ENCODE measurements around the gene METTL23. TPM values are rescaled to one million over a fixed set of nuclear protein-coding genes. Genes with fewer than 3 reads are reported as not detected.
"Not testable (repeated sequence)": the region's sequence is repeated elsewhere in the genome, so short reads cannot be mapped to it uniquely, and the experiment has no call there.

METTL23 gene
- polyA plus RNA-seq, 1 donor from 2014 or later, result 59.8 TPM

- TF ChIP-seq SMC3 (conservative IDR thresholded peaks at IDR 0.05; ENCODE audit: poor library complexity), result no peak
Observed at GRCh38 chr17:76737082-76737675, 10.5 kb downstream of the METTL23 start, which contains the start of gene SRSF2 (continued).

DNA sequence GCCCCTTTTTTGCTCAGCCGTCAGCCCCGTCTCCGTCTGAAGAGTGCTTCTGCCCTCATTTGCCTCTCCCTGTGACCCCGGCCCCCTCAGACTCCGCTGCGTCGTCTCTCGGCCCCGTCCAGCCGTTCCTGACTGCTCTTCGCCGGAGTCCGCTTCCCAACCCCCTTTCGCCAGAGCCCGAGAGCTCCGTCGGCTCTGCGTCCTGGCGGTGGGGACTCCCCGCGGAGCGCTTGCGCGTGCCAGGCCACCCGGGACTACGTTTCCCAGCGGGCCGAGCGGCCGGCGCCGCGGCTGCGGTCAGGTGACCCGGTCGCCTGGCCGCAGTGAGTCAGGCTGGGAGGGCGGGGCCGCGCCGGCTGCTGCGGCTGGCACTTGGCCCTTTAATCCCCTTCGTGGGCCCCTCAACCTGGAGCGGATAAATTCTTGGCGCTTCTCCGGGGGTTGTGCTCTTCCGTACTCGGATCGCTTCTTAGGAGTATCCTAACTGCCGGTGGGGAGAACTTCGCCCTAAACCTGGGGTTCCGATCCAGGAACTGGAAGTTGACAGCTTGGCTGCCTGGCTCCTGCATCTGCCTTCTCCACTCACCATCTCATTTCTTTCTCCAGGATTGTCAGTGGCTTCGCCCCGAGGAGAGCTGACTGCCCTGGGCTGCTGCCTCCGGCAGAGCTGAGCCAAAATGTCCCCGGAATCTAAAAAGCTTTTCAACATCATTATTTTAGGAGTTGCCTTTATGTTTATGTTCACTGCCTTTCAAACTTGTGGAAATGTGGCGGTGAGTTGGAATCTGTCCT lies 11.2 kb downstream of the METTL23 start, which contains the start of gene MFSD11:
TSS of gene MFSD11 (plus strand) at position 444 of the 792 bp plus-strand sequence. CDS start at position 678, 234 bp downstream.
- Histone ChIP-seq H3K9me2 (ENCODE audit: insufficient read depth, low read length) (no peaks in the 10 kb centered on the region), H3K9me3 (ENCODE audit: low read length) (no peaks in the 10 kb centered on the region), H3K27me3 (ENCODE audit: insufficient read depth, low read depth, low read length) (no peaks in the 10 kb centered on the region), H3K27ac (ENCODE audit: low read length) (peak within 1 kb of the TSS; percentile 98), H3K4me3 (ENCODE audit: low read length) (peak within 1 kb of the TSS; percentile 93), H3K36me3 (ENCODE audit: insufficient read depth, low read length) (peaks cover 7% of the 10 kb centered on the region), H3F3A (ENCODE audit: insufficient read depth, low read length, poor library complexity, severe bottlenecking) (peaks cover 2% of the 10 kb centered on the region), H3K9ac (ENCODE audit: low read length) (peak within 1 kb of the TSS; percentile 96), H2AFZ (ENCODE audit: low read depth, low read length) (peak within 1 kb of the TSS; percentile 88), H4K20me1 (ENCODE audit: insufficient read depth) (peaks cover 7% of the 10 kb centered on the region), H3K79me2 (replicated peaks; ENCODE audit: insufficient read depth, low read length) (peaks cover 45% of the 10 kb centered on the region), H3K4me2 (ENCODE audit: low read length) (peak within 1 kb of the TSS; percentile 79)
- no peak for TF ChIP-seq TAF1 (IDR thresholded peaks at IDR 0.05; ENCODE audit: low read depth)
- peak; percentile 72 for TF ChIP-seq MXI1 (conservative IDR thresholded peaks at IDR 0.05; ENCODE audit: poor library complexity, severe bottlenecking)
- TF ChIP-seq SMC3 (conservative IDR thresholded peaks at IDR 0.05; ENCODE audit: poor library complexity), result peak; percentile 33
- TF ChIP-seq CTCF (IDR thresholded peaks at IDR 0.05; ENCODE audit: poor library complexity, severe bottlenecking), result peak; percentile 14
- no peak for TF ChIP-seq EP300 (conservative IDR thresholded peaks at IDR 0.05; ENCODE audit: poor library complexity, severe bottlenecking)
- TF ChIP-seq, protein P1, sequence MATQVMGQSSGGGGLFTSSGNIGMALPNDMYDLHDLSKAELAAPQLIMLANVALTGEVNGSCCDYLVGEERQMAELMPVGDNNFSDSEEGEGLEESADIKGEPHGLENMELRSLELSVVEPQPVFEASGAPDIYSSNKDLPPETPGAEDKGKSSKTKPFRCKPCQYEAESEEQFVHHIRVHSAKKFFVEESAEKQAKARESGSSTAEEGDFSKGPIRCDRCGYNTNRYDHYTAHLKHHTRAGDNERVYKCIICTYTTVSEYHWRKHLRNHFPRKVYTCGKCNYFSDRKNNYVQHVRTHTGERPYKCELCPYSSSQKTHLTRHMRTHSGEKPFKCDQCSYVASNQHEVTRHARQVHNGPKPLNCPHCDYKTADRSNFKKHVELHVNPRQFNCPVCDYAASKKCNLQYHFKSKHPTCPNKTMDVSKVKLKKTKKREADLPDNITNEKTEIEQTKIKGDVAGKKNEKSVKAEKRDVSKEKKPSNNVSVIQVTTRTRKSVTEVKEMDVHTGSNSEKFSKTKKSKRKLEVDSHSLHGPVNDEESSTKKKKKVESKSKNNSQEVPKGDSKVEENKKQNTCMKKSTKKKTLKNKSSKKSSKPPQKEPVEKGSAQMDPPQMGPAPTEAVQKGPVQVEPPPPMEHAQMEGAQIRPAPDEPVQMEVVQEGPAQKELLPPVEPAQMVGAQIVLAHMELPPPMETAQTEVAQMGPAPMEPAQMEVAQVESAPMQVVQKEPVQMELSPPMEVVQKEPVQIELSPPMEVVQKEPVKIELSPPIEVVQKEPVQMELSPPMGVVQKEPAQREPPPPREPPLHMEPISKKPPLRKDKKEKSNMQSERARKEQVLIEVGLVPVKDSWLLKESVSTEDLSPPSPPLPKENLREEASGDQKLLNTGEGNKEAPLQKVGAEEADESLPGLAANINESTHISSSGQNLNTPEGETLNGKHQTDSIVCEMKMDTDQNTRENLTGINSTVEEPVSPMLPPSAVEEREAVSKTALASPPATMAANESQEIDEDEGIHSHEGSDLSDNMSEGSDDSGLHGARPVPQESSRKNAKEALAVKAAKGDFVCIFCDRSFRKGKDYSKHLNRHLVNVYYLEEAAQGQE (IDR thresholded peaks at IDR 0.05; ENCODE audit: borderline replicate concordance), result no peak
- peak; percentile 33 for TF ChIP-seq RAD21 (conservative IDR thresholded peaks at IDR 0.05)
- no peak for TF ChIP-seq EZH2 (IDR thresholded peaks at IDR 0.05; ENCODE audit: borderline replicate concordance, insufficient read depth, low read length, poor library complexity, severe bottlenecking)
- TF ChIP-seq POLR2AphosphoS5 (IDR thresholded peaks at IDR 0.05), result peak; percentile 84

- peak overlapping the region; percentile 79 for H3K4me2 ChIP-seq (ENCODE audit: low read length)
- peaks cover 8% of the 10 kb centered on the region for H3K36me3 ChIP-seq (ENCODE audit: insufficient read depth, low read length)
- TF ChIP-seq EP300 (conservative IDR thresholded peaks at IDR 0.05; ENCODE audit: poor library complexity, severe bottlenecking) (no peak), POLR2AphosphoS5 (IDR thresholded peaks at IDR 0.05) (no peak), TAF1 (IDR thresholded peaks at IDR 0.05; ENCODE audit: low read depth) (no peak), MXI1 (conservative IDR thresholded peaks at IDR 0.05; ENCODE audit: poor library complexity, severe bottlenecking) (no peak), RAD21 (conservative IDR thresholded peaks at IDR 0.05) (no peak), EZH2 (IDR thresholded peaks at IDR 0.05; ENCODE audit: borderline replicate concordance, insufficient read depth, low read length, poor library complexity, severe bottlenecking) (no peak), SMC3 (conservative IDR thresholded peaks at IDR 0.05; ENCODE audit: poor library complexity) (no peak)
- no peaks in the 10 kb centered on the region for H3K27me3 ChIP-seq (ENCODE audit: insufficient read depth, low read depth, low read length)
- H3K79me2 ChIP-seq (replicated peaks; ENCODE audit: insufficient read depth, low read length), result peaks cover 43% of the 10 kb centered on the region
- no peaks in the 10 kb centered on the region for H3K9me2 ChIP-seq (ENCODE audit: insufficient read depth, low read length)
- peak overlapping the region; percentile 93 for H3K4me3 ChIP-seq (ENCODE audit: low read length)
- H3K27ac ChIP-seq (ENCODE audit: low read length), result peak overlapping the region; percentile 98
- peaks cover 2% of the 10 kb centered on the region for H3F3A ChIP-seq (ENCODE audit: insufficient read depth, low read length, poor library complexity, severe bottlenecking)
- peak overlapping the region; percentile 96 for H3K9ac ChIP-seq (ENCODE audit: low read length)
- peaks cover 7% of the 10 kb centered on the region for H4K20me1 ChIP-seq (ENCODE audit: insufficient read depth)
- H3K9me3 ChIP-seq (ENCODE audit: low read length), result no peaks in the 10 kb centered on the region
- H2AFZ ChIP-seq (ENCODE audit: low read depth, low read length), result no peak overlapping the region
Observed at GRCh38 chr17:76738468-76738850, 11.8 kb downstream of the METTL23 start.

DNA sequence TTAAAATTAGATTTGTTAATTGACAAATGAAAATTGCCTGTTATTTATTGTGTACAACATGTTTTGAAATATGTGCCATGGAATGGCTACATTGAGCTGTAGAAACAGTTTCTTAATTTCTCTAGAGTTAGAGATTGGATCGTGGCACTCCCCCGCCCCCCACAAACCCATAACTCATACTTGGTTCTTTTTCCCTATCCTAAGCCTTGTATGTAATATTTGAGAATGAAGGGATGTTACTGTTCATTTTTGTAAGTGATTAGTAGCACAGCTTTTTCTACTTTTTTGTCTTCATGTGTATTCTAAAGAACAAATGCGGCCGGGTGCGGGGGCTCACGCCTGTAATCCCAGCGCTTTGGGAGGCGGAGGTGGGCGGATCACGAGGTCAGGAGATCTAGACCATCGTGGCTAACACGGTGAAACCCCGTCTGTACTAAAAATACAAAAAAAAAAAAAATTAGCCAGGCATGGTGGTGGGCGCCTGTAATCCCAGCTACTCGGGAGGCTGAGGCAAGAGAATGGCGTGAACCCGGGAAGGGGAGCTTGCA lies 13.0 kb downstream of the METTL23 start:
- not testable (repeated sequence) for H3F3A ChIP-seq (ENCODE audit: insufficient read depth, low read length, poor library complexity, severe bottlenecking); H3K9me2 ChIP-seq (ENCODE audit: insufficient read depth, low read length); H3K9me3 ChIP-seq (ENCODE audit: low read length); H2AFZ ChIP-seq (ENCODE audit: low read depth, low read length); H4K20me1 ChIP-seq (ENCODE audit: insufficient read depth); H3K27me3 ChIP-seq (ENCODE audit: insufficient read depth, low read depth, low read length); H3K9ac ChIP-seq (ENCODE audit: low read length); H3K27ac ChIP-seq (ENCODE audit: low read length)
- peaks cover 17% of the 10 kb centered on the region for H3K36me3 ChIP-seq (ENCODE audit: insufficient read depth, low read length)
- peak overlapping the region; percentile 79 for H3K4me2 ChIP-seq (ENCODE audit: low read length)
- peak overlapping the region; percentile 93 for H3K4me3 ChIP-seq (ENCODE audit: low read length)
- H3K79me2 ChIP-seq (replicated peaks; ENCODE audit: insufficient read depth, low read length), result peaks cover 31% of the 10 kb centered on the region
